ENCODE results near the gene PADI3.

GRCh38 chr1:17227358-17227915 lies 21.5 kb upstream of the PADI3 start:
- TF ChIP-seq CTCF (IDR thresholded peaks at IDR 0.05), result no peak
- TF ChIP-seq POLR2AphosphoS5 (IDR thresholded peaks at IDR 0.05), result no peak
- TF ChIP-seq POLR2A (IDR thresholded peaks at IDR 0.05), result no peak
- TF ChIP-seq EP300 (IDR thresholded peaks at IDR 0.05), result no peak
